GM12878 (cell line): ENCODE data around the gene LGALS4. TPM values are rescaled to one million over a fixed set of nuclear protein-coding genes. Genes with fewer than 3 reads are reported as not detected.

Source experiments
- ATAC-seq: fragments of 200-7000 bp; cut with Tn5 transposase; 3 replicates; pipeline ENCODE4 v1.9.1; 2020; ENCODE audit warnings: mild to moderate bottlenecking, moderate library complexity
- BruUV-seq: library from RNA; stranded (reverse); fragments of 400-500 nt; replicated peaks from 2 replicates; lab custom pipeline; 2021; lab: Mats Ljungman, UMichigan
- CTCF ChIA-PET: fragments of 300-600 bp; sonication (Branson Sonifier 250); formaldehyde crosslinking; extraction: SDS; loops from one replicate; lab custom pipeline; 2021; ENCODE audit warnings: inconsistent platforms; lab: Yijun Ruan, JAX
- POLR2A ChIA-PET: fragments of 350-600 bp; formaldehyde crosslinking; extraction: SDS; loops from one replicate; lab custom pipeline; 2021; ENCODE audit warnings: inconsistent platforms; lab: Charles Lee
- RAD21 ChIA-PET: fragments of 300-600 bp; sonication (Branson Sonifier 250); formaldehyde crosslinking; loops from one replicate; lab custom pipeline; 2023; ENCODE audit warnings: antibody characterized with exemption; ENCODE audit not compliant: unreplicated experiment; lab: Charles Lee
- SMC1A ChIA-PET: fragments of 300-600 bp; sonication (Branson Sonifier 250); formaldehyde crosslinking; loops from one replicate; lab custom pipeline; 2023; ENCODE audit not compliant: unreplicated experiment, uncharacterized antibody; lab: Charles Lee
- DNase-seq: peaks from one replicate; pipeline ENCODE4 v3.0.0-alpha.2; 2011; ENCODE audit warnings: low read depth, low spot score
- FAIRE-seq: peaks from 3 replicates; lab custom pipeline; 2011; peaks lifted over from hg19 to GRCh38; lab: Jason Lieb, UNC
- H2AFZ ChIP-seq: 2 replicates; pipeline ENCODE4 v1.6.0; 2011; ENCODE audit warnings: low read depth, low read length, control low read depth; ENCODE audit not compliant: control insufficient read depth
- H3K27ac ChIP-seq: 2 replicates; pipeline ENCODE4 v1.5.1; 2011; ENCODE audit warnings: control low read depth; ENCODE audit not compliant: control insufficient read depth, insufficient read depth
- H3K27me3 ChIP-seq, 2 experiments: replicated peaks in 1 of 2; 2 replicates each; pipeline versions ENCODE4 v1.6.0 to v1.6.1; 2011; ENCODE audit warnings: low read length in 1 of 2; ENCODE audit not compliant: control insufficient read depth in 2 of 2, insufficient read depth in 2 of 2
- H3K36me3 ChIP-seq, 2 experiments: 2 replicates each; pipeline ENCODE4 v1.5.1; 2011; ENCODE audit warnings: low read length in 1 of 2; ENCODE audit not compliant: control insufficient read depth in 2 of 2, insufficient read depth in 2 of 2
- H3K4me1 ChIP-seq: 2 replicates; pipeline ENCODE4 v1.6.1; 2011; ENCODE audit warnings: mild to moderate bottlenecking, low read length, moderate library complexity, mixed read lengths; ENCODE audit not compliant: control insufficient read depth, insufficient read depth
- H3K4me2 ChIP-seq: 2 replicates; pipeline ENCODE4 v1.6.0; 2011; ENCODE audit warnings: control low read depth; ENCODE audit not compliant: control insufficient read depth, insufficient read depth
- H3K4me3 ChIP-seq: fragments of 200-600 bp; sonication (generic); 2 replicates; pipeline ENCODE4 v1.5.1; 2016
- H3K79me2 ChIP-seq: 2 replicates; pipeline ENCODE4 v1.6.0; 2011; ENCODE audit warnings: low read length; ENCODE audit not compliant: control insufficient read depth, insufficient read depth
- H3K9ac ChIP-seq: 2 replicates; pipeline ENCODE4 v1.8.0; 2011; ENCODE audit warnings: low read length, control low read depth, mixed read lengths; ENCODE audit not compliant: control insufficient read depth, insufficient read depth
- H3K9me3 ChIP-seq: replicated peaks from 3 replicates; pipeline ENCODE4 v1.5.1; 2011; ENCODE audit warnings: mild to moderate bottlenecking, low read length; ENCODE audit not compliant: control insufficient read depth, insufficient read depth
- H4K20me1 ChIP-seq: 2 replicates; pipeline ENCODE4 v1.6.0; 2011; ENCODE audit not compliant: control insufficient read depth, insufficient read depth
- CREM ChIP-seq: IDR thresholded peaks from 2 replicates; pipeline ENCODE4 v1.6.1; 2014; ENCODE audit warnings: antibody characterized with exemption, low read depth
- IKZF2 ChIP-seq, 2 experiments: fragments of 450-650 bp; IDR thresholded peaks; 2 replicates each; pipeline ENCODE4 v1.6.1; 2017; ENCODE audit warnings: mild to moderate bottlenecking in 2 of 2, moderate library complexity in 2 of 2
- MYC ChIP-seq: IDR thresholded peaks from 2 replicates; pipeline ENCODE4 v1.6.1; 2011; ENCODE audit warnings: mild to moderate bottlenecking, low read length, moderate library complexity, inconsistent platforms; ENCODE audit not compliant: insufficient read depth, insufficient replicate concordance, insufficient read length, severe bottlenecking
- PAX5 ChIP-seq: IDR thresholded peaks from 2 replicates; pipeline ENCODE4 v1.6.1; 2011; ENCODE audit warnings: low read depth, low read length, borderline replicate concordance
- PML ChIP-seq: IDR thresholded peaks from 2 replicates; pipeline ENCODE4 v1.6.1; 2012; ENCODE audit warnings: low read length, inconsistent platforms
- POLR2AphosphoS5 ChIP-seq: IDR thresholded peaks from 2 replicates; pipeline ENCODE4 v1.6.1; 2011; ENCODE audit warnings: mild to moderate bottlenecking, low read length, inconsistent platforms
- WGBS: methylation state at CpG from one replicate; pipeline ENCODE4 v1.1.6; 2016; ENCODE audit warnings: low lambda C conversion rate; ENCODE audit not compliant: insufficient replicate concordance, insufficient coverage; ENCODE audit errors: missing lambda C conversion rate; 5-methylcytosine and 5-hydroxymethylcytosine counted together
- in situ Hi-C: fragments of 300-500 bp; cut with MboI; formaldehyde crosslinking; loops from 9 replicates; pipeline ENCODE4 v1.14.3; 2018; ENCODE audit warnings: mixed read lengths
- intact Hi-C: fragments of 100-400 bp; cut with micrococcal nuclease; formaldehyde crosslinking; loops from one replicate; pipeline ENCODE4 v1.14.2; 2022; ENCODE audit not compliant: unreplicated experiment
- polyA plus RNA-seq, 11 experiments: library from polyadenylated mRNA; depleted of rRNA in 4 of 11; unstranded in 6 of 11; stranded (reverse) in 5 of 11; fragments of >200 nt; fragmentation: Nextera tagmentation in 4 of 11; fragmentation: Illumina TruSeq in 1 of 11; extraction: Ambion mirVana in 4 of 11; extraction: Trizol in 1 of 11; gene quantifications; 1 replicate in 1 of 11; 2 replicates in 10 of 11; pipeline versions ENCODE4 v1.2.1 to v1.2.3, GENCODE V29; 2011 to 2016; ENCODE audit warnings: inconsistent platforms in 2 of 11, missing spikeins in 2 of 11, low read depth in 1 of 11
- total RNA-seq, 4 experiments: library from RNA; depleted of rRNA in 3 of 4; stranded (reverse); fragments of >200 nt in 3 of 4; fragmentation: Illumina TruSeq in 1 of 4; extraction: Trizol in 1 of 4; gene quantifications; 2 replicates each; pipeline versions ENCODE4 v1.2.1 to v1.2.3, GENCODE V29; 2013 to 2021
- TF ChIP-seq, protein P1 (sequence below): fragments of 450-650 bp; IDR thresholded peaks from 2 replicates; pipeline ENCODE4 v1.6.1; 2018; ENCODE audit warnings: borderline replicate concordance, mild to moderate bottlenecking; ENCODE audit not compliant: partially characterized antibody

Gene LGALS4
- total and polyA plus RNA-seq, 10 of the 15 experiments (the other 5 are each of a cell fraction or from before 2014, with no cell fraction given): 0.13 to 2.1 (median 0.26) TPM; not detected in 4

GRCh38 chr19:38806371-38806770, 6.4 kb downstream of the LGALS4 start:
- DNase-seq: no peak
- intact Hi-C loops: no loop called here
- Histone ChIP-seq H3K4me3 (no peak overlapping the region), H3K36me3 (no peaks in the 10 kb centered on the region), H3K79me2 (no peaks in the 10 kb centered on the region), H3K27ac (no peak overlapping the region), H3K9ac (no peak overlapping the region), H3K4me1 (no peaks in the 10 kb centered on the region), H4K20me1 (no peaks in the 10 kb centered on the region), H2AFZ (no peak overlapping the region), H3K4me2 (no peak overlapping the region), H3K9me3 (no peaks in the 10 kb centered on the region), H3K27me3 (no peaks in the 10 kb centered on the region)
- 71% methylated on average over 6 of the region's 6 CpGs for WGBS
- no peak for FAIRE-seq
- ChIA-PET SMC1A (no interaction called here), POLR2A (interaction anchor here (0.6 kb wide), 1 partner anchor 173 kb away, joined by 5 read pairs; no protein-coding TSS in a partner anchor), CTCF (no interaction called here), RAD21 (no interaction called here)
- BruUV-seq: no TSS peak
- no peak for ATAC-seq
- in situ Hi-C loops: no loop called here
- TF ChIP-seq IKZF2 (IDR thresholded peaks at IDR 0.05) (no peak), PML (no peak), POLR2AphosphoS5 (no peak), CREM (no peak), PAX5 (no peak), MYC (no peak)
- TF ChIP-seq, protein P1, sequence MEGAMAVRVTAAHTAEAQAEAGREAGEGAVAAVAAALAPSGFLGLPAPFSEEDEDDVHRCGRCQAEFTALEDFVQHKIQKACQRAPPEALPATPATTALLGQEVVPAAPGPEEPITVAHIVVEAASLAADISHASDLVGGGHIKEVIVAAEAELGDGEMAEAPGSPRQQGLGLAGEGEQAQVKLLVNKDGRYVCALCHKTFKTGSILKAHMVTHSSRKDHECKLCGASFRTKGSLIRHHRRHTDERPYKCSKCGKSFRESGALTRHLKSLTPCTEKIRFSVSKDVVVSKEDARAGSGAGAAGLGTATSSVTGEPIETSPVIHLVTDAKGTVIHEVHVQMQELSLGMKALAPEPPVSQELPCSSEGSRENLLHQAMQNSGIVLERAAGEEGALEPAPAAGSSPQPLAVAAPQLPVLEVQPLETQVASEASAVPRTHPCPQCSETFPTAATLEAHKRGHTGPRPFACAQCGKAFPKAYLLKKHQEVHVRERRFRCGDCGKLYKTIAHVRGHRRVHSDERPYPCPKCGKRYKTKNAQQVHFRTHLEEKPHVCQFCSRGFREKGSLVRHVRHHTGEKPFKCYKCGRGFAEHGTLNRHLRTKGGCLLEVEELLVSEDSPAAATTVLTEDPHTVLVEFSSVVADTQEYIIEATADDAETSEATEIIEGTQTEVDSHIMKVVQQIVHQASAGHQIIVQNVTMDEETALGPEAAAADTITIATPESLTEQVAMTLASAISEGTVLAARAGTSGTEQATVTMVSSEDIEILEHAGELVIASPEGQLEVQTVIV: no peak
